ENCODE measurements around the gene ECE1.
A peak's percentile ranks its signal among the peaks of the same experiment; 100 is the strongest.

Gene ECE1

DNA sequence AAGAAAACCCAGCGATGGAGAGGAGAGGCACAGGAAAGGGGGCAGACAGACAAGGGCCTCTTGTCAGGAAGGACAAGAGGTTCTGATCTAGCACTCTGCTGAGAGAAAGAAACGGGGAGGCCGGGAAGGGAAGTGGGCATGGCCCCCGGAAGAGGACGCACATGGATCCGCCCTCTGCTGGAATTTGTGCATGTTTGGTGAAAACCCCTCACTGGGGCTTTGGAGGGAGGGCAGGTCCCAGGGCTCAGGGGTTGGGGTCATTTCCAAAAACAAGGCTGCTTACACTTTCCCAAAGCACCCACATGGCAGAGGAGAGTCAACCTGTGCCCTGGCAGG lies 32.4 kb upstream of the ECE1 start:
- Histone ChIP-seq H3K4me1 (ENCODE audit: control insufficient read depth, insufficient read depth, low read length) (peaks cover 32% of the 10 kb centered on the region), H3K9ac (ENCODE audit: low read depth, low read length) (no peak overlapping the region), H3K36me3 (ENCODE audit: control insufficient read depth, insufficient read depth, low read length) (peaks cover under 1% of the 10 kb centered on the region), H3K9me3 (ENCODE audit: control insufficient read depth, insufficient read depth, low read length) (no peaks in the 10 kb centered on the region), H3K27me3 (ENCODE audit: control insufficient read depth, insufficient read depth, low read length) (no peaks in the 10 kb centered on the region), H3K4me3 (ENCODE audit: low read depth, low read length) (no peak overlapping the region)

GRCh38 chr1:21321963-21322680 lies 31.9 kb upstream of the ECE1 start:
- Histone ChIP-seq H3K36me3 (ENCODE audit: control insufficient read depth, insufficient read depth, low read length) (peaks cover 4% of the 10 kb centered on the region), H3K9me3 (ENCODE audit: control insufficient read depth, insufficient read depth, low read length) (no peaks in the 10 kb centered on the region), H3K27me3 (ENCODE audit: control insufficient read depth, insufficient read depth, low read length) (no peaks in the 10 kb centered on the region), H3K4me3 (ENCODE audit: low read depth, low read length) (no peak overlapping the region), H3K9ac (ENCODE audit: low read depth, low read length) (no peak overlapping the region), H3K4me1 (ENCODE audit: control insufficient read depth, insufficient read depth, low read length) (peaks cover 32% of the 10 kb centered on the region)

- Histone ChIP-seq H3K36me3 (ENCODE audit: control insufficient read depth, insufficient read depth, low read length) (peaks cover 4% of the 10 kb centered on the region), H3K9ac (ENCODE audit: low read depth, low read length) (no peak overlapping the region), H3K4me3 (ENCODE audit: low read depth, low read length) (no peak overlapping the region), H3K9me3 (ENCODE audit: control insufficient read depth, insufficient read depth, low read length) (no peaks in the 10 kb centered on the region), H3K27me3 (ENCODE audit: control insufficient read depth, insufficient read depth, low read length) (no peaks in the 10 kb centered on the region), H3K4me1 (ENCODE audit: control insufficient read depth, insufficient read depth, low read length) (peaks cover 27% of the 10 kb centered on the region)
Measured at GRCh38 chr1:21320410-21321108, 30.3 kb upstream of the ECE1 start.

GRCh38 chr1:21319447-21320407 lies 29.5 kb upstream of the ECE1 start:
- Histone ChIP-seq H3K9me3 (ENCODE audit: control insufficient read depth, insufficient read depth, low read length) (no peaks in the 10 kb centered on the region), H3K4me1 (ENCODE audit: control insufficient read depth, insufficient read depth, low read length) (peaks cover 22% of the 10 kb centered on the region), H3K27me3 (ENCODE audit: control insufficient read depth, insufficient read depth, low read length) (no peaks in the 10 kb centered on the region), H3K36me3 (ENCODE audit: control insufficient read depth, insufficient read depth, low read length) (peaks cover 4% of the 10 kb centered on the region), H3K4me3 (ENCODE audit: low read depth, low read length) (no peak overlapping the region), H3K9ac (ENCODE audit: low read depth, low read length) (no peak overlapping the region)

DNA sequence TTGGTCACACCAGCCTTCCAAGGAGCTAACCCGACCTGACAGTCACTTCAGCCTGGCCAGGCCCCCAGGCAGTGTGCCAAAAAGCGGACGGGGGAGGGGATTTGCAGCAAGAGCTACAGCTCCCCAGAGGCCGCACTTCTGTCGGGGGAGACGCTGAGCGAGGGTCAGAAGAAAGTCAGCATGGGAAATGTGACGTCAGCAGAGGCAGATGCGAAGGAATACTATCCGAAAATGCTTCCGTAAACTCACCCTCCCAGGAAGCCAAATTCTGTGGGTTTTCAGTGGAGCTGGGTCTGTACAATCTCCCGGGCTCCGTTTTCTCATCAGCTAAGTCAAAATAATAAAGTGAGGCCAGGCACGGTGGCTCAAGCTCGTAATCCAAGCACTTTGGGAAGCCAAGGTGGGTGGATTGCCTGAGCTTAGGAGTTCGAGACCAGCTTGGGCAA lies 28.5 kb upstream of the ECE1 start:
- Histone ChIP-seq H3K27me3 (ENCODE audit: control insufficient read depth, insufficient read depth, low read length) (no peaks in the 10 kb centered on the region), H3K4me1 (ENCODE audit: control insufficient read depth, insufficient read depth, low read length) (peaks cover 16% of the 10 kb centered on the region), H3K36me3 (ENCODE audit: control insufficient read depth, insufficient read depth, low read length) (peaks cover 4% of the 10 kb centered on the region), H3K9ac (ENCODE audit: low read depth, low read length) (peak overlapping the region; percentile 32), H3K4me3 (ENCODE audit: low read depth, low read length) (no peak overlapping the region), H3K9me3 (ENCODE audit: control insufficient read depth, insufficient read depth, low read length) (no peaks in the 10 kb centered on the region)

DNA sequence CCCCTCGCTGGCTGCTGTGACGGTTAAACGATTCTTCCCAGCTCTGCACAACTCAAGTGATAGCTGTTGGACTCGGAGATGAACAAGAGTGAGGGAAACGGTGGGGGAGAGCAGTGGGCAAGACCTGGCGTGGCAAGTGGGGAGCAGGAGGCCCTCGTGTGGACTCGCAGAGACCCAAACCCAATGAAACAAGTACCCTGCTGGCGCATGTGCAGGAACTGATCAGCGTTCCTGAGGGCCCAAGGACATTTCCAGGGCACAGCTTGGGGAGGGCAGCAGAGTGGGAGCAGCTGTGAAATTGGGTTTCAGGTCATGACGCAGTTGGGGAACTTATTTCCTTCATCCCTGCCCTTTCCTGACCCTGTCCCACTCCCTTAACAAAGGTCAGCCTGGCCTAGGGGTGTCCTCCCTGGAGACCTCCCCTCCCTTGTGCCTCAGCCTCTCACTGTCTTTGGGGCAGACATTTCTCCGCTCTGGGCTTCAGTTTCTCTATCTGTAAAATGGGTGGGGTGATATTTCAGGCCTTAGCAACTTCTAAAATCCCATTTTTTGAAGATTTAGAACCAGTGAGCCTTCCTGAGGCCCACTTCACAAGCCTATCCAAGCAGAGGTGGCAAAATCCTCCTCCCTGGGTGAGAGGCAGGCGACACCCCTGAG lies 27.9 kb upstream of the ECE1 start:
- Histone ChIP-seq H3K36me3 (ENCODE audit: control insufficient read depth, insufficient read depth, low read length) (peaks cover 4% of the 10 kb centered on the region), H3K4me3 (ENCODE audit: low read depth, low read length) (no peak overlapping the region), H3K9me3 (ENCODE audit: control insufficient read depth, insufficient read depth, low read length) (no peaks in the 10 kb centered on the region), H3K4me1 (ENCODE audit: control insufficient read depth, insufficient read depth, low read length) (peaks cover 18% of the 10 kb centered on the region), H3K27me3 (ENCODE audit: control insufficient read depth, insufficient read depth, low read length) (no peaks in the 10 kb centered on the region), H3K9ac (ENCODE audit: low read depth, low read length) (peak overlapping the region; percentile 32)

DNA sequence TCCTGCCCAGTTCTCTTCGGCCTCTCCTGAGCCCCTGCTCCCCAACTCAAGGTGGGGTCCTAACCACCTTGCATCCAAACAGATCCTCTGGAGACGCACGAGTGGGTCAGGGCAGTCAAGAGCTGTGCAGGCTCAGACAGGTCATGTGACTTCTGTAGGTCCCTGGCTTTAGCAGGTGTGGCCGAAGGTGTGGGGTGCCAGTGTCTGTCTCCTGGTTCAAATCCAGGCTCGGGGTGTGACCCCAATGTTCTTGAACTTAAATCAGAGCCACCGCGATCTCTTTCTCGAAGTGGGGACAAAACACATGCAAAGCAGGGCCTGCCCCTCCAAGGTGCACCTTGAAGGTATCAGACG lies 27.4 kb upstream of the ECE1 start:
- no peaks in the 10 kb centered on the region for H3K9me3 ChIP-seq (ENCODE audit: control insufficient read depth, insufficient read depth, low read length)
- peaks cover 19% of the 10 kb centered on the region for H3K4me1 ChIP-seq (ENCODE audit: control insufficient read depth, insufficient read depth, low read length)
- H3K4me3 ChIP-seq (ENCODE audit: low read depth, low read length) = no peak overlapping the region
- peaks cover 4% of the 10 kb centered on the region for H3K36me3 ChIP-seq (ENCODE audit: control insufficient read depth, insufficient read depth, low read length)
- H3K9ac ChIP-seq (ENCODE audit: low read depth, low read length) = no peak overlapping the region
- H3K27me3 ChIP-seq (ENCODE audit: control insufficient read depth, insufficient read depth, low read length) = no peaks in the 10 kb centered on the region

DNA sequence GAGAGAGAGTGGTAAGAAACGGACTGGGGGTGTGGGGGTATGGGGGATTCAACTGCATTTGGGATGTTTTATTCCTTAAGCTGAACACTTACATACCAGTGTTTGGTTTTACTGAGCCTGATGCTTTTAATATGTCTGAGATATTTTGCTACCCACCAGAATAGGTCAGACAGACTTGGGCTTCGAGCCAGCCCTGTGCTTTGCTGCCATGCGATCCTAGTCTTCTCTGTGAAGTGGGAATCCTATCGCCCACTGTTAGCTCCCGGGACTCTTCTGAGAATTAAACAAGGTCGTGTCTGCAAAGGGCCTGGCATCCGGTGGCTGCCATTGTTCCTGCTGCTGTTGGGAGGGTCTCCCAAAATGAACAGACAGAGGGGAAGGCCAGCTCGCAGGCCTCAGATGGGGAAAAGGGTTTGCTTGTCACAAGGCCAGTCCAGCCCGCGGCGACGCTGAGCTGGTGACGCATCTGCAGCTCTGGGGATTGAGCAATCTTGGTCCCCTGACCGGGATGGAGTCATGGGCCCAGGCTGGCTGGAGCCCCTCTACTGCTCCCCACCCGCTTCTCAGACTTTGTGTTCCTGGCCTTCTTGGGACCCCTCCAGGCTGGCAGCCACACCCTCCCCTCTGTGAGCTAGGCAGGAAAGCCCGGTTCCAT lies 26.9 kb upstream of the ECE1 start:
- no peak overlapping the region for H3K4me3 ChIP-seq (ENCODE audit: low read depth, low read length)
- H3K9ac ChIP-seq (ENCODE audit: low read depth, low read length) = no peak overlapping the region
- H3K4me1 ChIP-seq (ENCODE audit: control insufficient read depth, insufficient read depth, low read length) = peaks cover 14% of the 10 kb centered on the region
- H3K27me3 ChIP-seq (ENCODE audit: control insufficient read depth, insufficient read depth, low read length) = no peaks in the 10 kb centered on the region
- peaks cover 4% of the 10 kb centered on the region for H3K36me3 ChIP-seq (ENCODE audit: control insufficient read depth, insufficient read depth, low read length)
- H3K9me3 ChIP-seq (ENCODE audit: control insufficient read depth, insufficient read depth, low read length) = no peaks in the 10 kb centered on the region

DNA sequence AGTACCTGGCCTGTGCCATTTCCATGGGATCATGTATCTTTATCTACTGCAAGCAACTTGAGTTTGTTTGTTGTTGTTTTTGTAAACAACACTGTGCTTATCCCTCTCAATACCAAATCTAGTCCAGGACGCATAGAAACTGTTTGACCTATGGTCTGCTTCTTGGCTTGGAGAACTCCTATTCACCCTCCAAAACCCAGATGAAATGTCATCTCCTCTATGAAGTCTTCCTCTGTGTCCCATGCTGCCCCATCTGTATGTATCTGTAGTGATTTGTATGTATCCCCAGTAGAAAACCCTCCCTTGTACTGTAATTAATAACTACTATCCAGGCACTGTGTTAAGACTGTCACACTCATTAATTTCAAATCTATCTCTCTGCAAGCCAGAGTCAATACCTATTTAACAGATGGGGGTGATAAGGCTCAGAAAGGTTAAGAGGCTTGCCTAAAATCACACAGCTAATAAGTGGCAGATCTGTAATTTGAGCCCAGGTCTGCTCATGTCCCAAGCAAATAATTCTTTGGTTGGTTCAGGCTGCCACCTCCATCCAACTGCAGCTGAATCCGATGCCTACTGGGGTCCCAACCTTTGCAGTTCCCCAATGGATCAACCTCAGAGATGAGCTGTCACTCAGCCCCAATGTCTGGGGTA lies 24.6 kb upstream of the ECE1 start:
- H3K27me3 ChIP-seq (ENCODE audit: control insufficient read depth, insufficient read depth, low read length) = no peaks in the 10 kb centered on the region
- no peak overlapping the region for H3K4me3 ChIP-seq (ENCODE audit: low read depth, low read length)
- peaks cover 8% of the 10 kb centered on the region for H3K4me1 ChIP-seq (ENCODE audit: control insufficient read depth, insufficient read depth, low read length)
- H3K9ac ChIP-seq (ENCODE audit: low read depth, low read length) = no peak overlapping the region
- H3K9me3 ChIP-seq (ENCODE audit: control insufficient read depth, insufficient read depth, low read length) = no peaks in the 10 kb centered on the region
- H3K36me3 ChIP-seq (ENCODE audit: control insufficient read depth, insufficient read depth, low read length) = peaks cover 4% of the 10 kb centered on the region

- no peaks in the 10 kb centered on the region for H3K9me3 ChIP-seq (ENCODE audit: control insufficient read depth, insufficient read depth, low read length)
- peaks cover 4% of the 10 kb centered on the region for H3K36me3 ChIP-seq (ENCODE audit: control insufficient read depth, insufficient read depth, low read length)
- no peak overlapping the region for H3K9ac ChIP-seq (ENCODE audit: low read depth, low read length)
- H3K27me3 ChIP-seq (ENCODE audit: control insufficient read depth, insufficient read depth, low read length) = no peaks in the 10 kb centered on the region
- no peak overlapping the region for H3K4me3 ChIP-seq (ENCODE audit: low read depth, low read length)
- peaks cover 8% of the 10 kb centered on the region for H3K4me1 ChIP-seq (ENCODE audit: control insufficient read depth, insufficient read depth, low read length)
Measured at GRCh38 chr1:21313886-21314721, 23.8 kb upstream of the ECE1 start.

All from iPS-15b (cell line).